ENCODE results near the gene ITGAL.
A peak's percentile ranks its signal among the peaks of the same experiment; 100 is the strongest.

Gene ITGAL

GRCh38 chr16:30533146-30533522 is 60.6 kb downstream of the ITGAL start:
- Histone ChIP-seq H3K4me2 (ENCODE audit: low read length) (peak overlapping the region; percentile 94; the same call in 1 of the 2 replicates), H2AFZ (ENCODE audit: low read depth, low read length) (no peak overlapping the region), H3K4me3 (ENCODE audit: low read length) (peak overlapping the region; percentile 92; the same call in 1 of the 2 replicates), H3K9me3 (ENCODE audit: insufficient read depth, low read length) (no peaks in the 10 kb centered on the region), H3K27ac (ENCODE audit: low read length) (no peak overlapping the region), H3K79me2 (ENCODE audit: low read length) (peaks cover 27% of the 10 kb centered on the region), H3K4me1 (ENCODE audit: low read length) (peaks cover 16% of the 10 kb centered on the region), H4K20me1 (ENCODE audit: insufficient read depth, low read length) (no peaks in the 10 kb centered on the region), H3K36me3 (replicated peaks; ENCODE audit: low read depth, low read length) (peaks cover 4% of the 10 kb centered on the region), H3K27me3 (ENCODE audit: low read depth, low read length) (no peaks in the 10 kb centered on the region), H3K9ac (ENCODE audit: low read length) (no peak overlapping the region)
- TF ChIP-seq CTCF (IDR thresholded peaks at IDR 0.05; ENCODE audit: low read depth, low read length) (no peak), EZH2phosphoT487 (IDR thresholded peaks at IDR 0.05; ENCODE audit: low read depth) (no peak)

GRCh38 chr16:30533748-30534367 is 61.3 kb downstream of the ITGAL start:
- Histone ChIP-seq H3K9ac (ENCODE audit: low read length) (peak overlapping the region; percentile 96), H3K27me3 (ENCODE audit: low read depth, low read length) (no peaks in the 10 kb centered on the region), H3K36me3 (replicated peaks; ENCODE audit: low read depth, low read length) (peaks cover 4% of the 10 kb centered on the region), H3K79me2 (ENCODE audit: low read length) (peaks cover 27% of the 10 kb centered on the region), H3K4me2 (ENCODE audit: low read length) (peak overlapping the region; percentile 94), H3K27ac (ENCODE audit: low read length) (peak overlapping the region; percentile 76), H3K4me1 (ENCODE audit: low read length) (peaks cover 9% of the 10 kb centered on the region), H3K4me3 (ENCODE audit: low read length) (peak overlapping the region; percentile 92), H4K20me1 (ENCODE audit: insufficient read depth, low read length) (no peaks in the 10 kb centered on the region), H3K9me3 (ENCODE audit: insufficient read depth, low read length) (no peaks in the 10 kb centered on the region), H2AFZ (ENCODE audit: low read depth, low read length) (peak overlapping the region; percentile 45; the same call in 1 of the 2 replicates)
- TF ChIP-seq CTCF (IDR thresholded peaks at IDR 0.05; ENCODE audit: low read depth, low read length): no peak
- no peak for TF ChIP-seq EZH2phosphoT487 (IDR thresholded peaks at IDR 0.05; ENCODE audit: low read depth)

- H3K4me1 ChIP-seq (ENCODE audit: low read length): peaks cover 11% of the 10 kb centered on the region
These were observed 62.0 kb downstream of the ITGAL start, which contains the start of gene ZNF747 for GRCh38 chr16:30534368-30535105. Gene ZNF747 (minus strand): TSS chr16:30534858. CDS start chr16:30534679, 179 bp downstream.

More at GRCh38 chr16:30534368-30535105, 62.0 kb downstream of the ITGAL start, which contains the start of gene ZNF747:
- peak within 1 kb of the TSS; percentile 76 for H3K27ac ChIP-seq (ENCODE audit: low read length)
- no peaks in the 10 kb centered on the region for H3K9me3 ChIP-seq (ENCODE audit: insufficient read depth, low read length)
- H3K4me2 ChIP-seq (ENCODE audit: low read length): peak within 1 kb of the TSS; percentile 94
- H3K9ac ChIP-seq (ENCODE audit: low read length): peak within 1 kb of the TSS; percentile 96
- H3K79me2 ChIP-seq (ENCODE audit: low read length): peaks cover 27% of the 10 kb centered on the region
- peak within 1 kb of the TSS; percentile 92 for H3K4me3 ChIP-seq (ENCODE audit: low read length)
- peak within 1 kb of the TSS; percentile 89 for H2AFZ ChIP-seq (ENCODE audit: low read depth, low read length)
- H3K36me3 ChIP-seq (replicated peaks; ENCODE audit: low read depth, low read length): peaks cover 4% of the 10 kb centered on the region
- no peaks in the 10 kb centered on the region for H3K27me3 ChIP-seq (ENCODE audit: low read depth, low read length)
- TF ChIP-seq EZH2phosphoT487 (IDR thresholded peaks at IDR 0.05; ENCODE audit: low read depth): no peak
- 0 out of 2 replicates have a peak, but pooled peaks have one; percentile 4 for TF ChIP-seq CTCF (IDR thresholded peaks at IDR 0.05; ENCODE audit: low read depth, low read length)
- no peaks in the 10 kb centered on the region for H4K20me1 ChIP-seq (ENCODE audit: insufficient read depth, low read length)

Measured in OCI-LY3 (cell line).